HepG2 (cell line): ENCODE data around the gene WNT1. TPM values are rescaled to one million over a fixed set of nuclear protein-coding genes. Genes with fewer than 3 reads are reported as not detected.

Source experiments
- ELF3 ChIP-seq: IDR thresholded peaks from 2 replicates; pipeline ENCODE4 v1.6.1; 2016; ENCODE audit warnings: missing genetic modification reagents, missing compliant biosample characterization
- MBNL3 ChIP-seq: fragments of 250-450 bp; sonication (Bioruptor Pico); conservative IDR thresholded peaks from 2 replicates; pipeline ENCODE4 v1.8.0; 2022; ENCODE audit warnings: mild to moderate bottlenecking, inconsistent platforms
- NCOA5 ChIP-seq: sonication (generic); formaldehyde crosslinking; IDR thresholded peaks from 2 replicates; pipeline ENCODE4 v1.4.0; 2020; ENCODE audit warnings: missing genetic modification reagents
- RBFOX2 ChIP-seq: fragments of 200-400 bp; formaldehyde crosslinking; IDR thresholded peaks from 2 replicates; pipeline ENCODE4 v1.6.1; 2017; ENCODE audit warnings: low read depth, mild to moderate bottlenecking, low read length
- REL ChIP-seq: sonication (generic); formaldehyde crosslinking; conservative IDR thresholded peaks from 2 replicates; pipeline ENCODE4 v1.8.0; 2022; ENCODE audit warnings: mild to moderate bottlenecking, missing genetic modification reagents, moderate library complexity
- ZKSCAN8 ChIP-seq: IDR thresholded peaks from 2 replicates; pipeline ENCODE4 v1.6.1; 2016; ENCODE audit warnings: borderline replicate concordance, missing genetic modification reagents, missing compliant biosample characterization
- ZNF282 ChIP-seq: fragments of 450-650 bp; IDR thresholded peaks from 2 replicates; pipeline ENCODE4 v1.6.1; 2018; ENCODE audit not compliant: partially characterized antibody
- ZNF451 ChIP-seq: sonication (generic); formaldehyde crosslinking; IDR thresholded peaks from 2 replicates; pipeline ENCODE4 v1.5.0; 2020; ENCODE audit warnings: mild to moderate bottlenecking, missing genetic modification reagents
- ZNF670 ChIP-seq: sonication (generic); formaldehyde crosslinking; IDR thresholded peaks from 2 replicates; pipeline ENCODE4 v1.8.0; 2022; ENCODE audit warnings: mild to moderate bottlenecking, missing genetic modification reagents, borderline replicate concordance
- ZNF772 ChIP-seq: sonication (generic); formaldehyde crosslinking; IDR thresholded peaks from 2 replicates; pipeline ENCODE4 v1.5.0; 2020; ENCODE audit warnings: mild to moderate bottlenecking, missing genetic modification reagents
- polyA plus RNA-seq, 8 experiments: library from polyadenylated mRNA; depleted of rRNA in 3 of 8; stranded (reverse) in 7 of 8; unstranded in 1 of 8; fragments of >200 nt; fragmentation: Illumina TruSeq in 4 of 8; extraction: Trizol in 4 of 8; gene quantifications; 2 replicates each; pipeline versions ENCODE4 v1.2.1 to v1.2.3, GENCODE V29; 2011 to 2016; ENCODE audit warnings: low read depth in 4 of 8, missing spikeins in 1 of 8, mixed read lengths in 1 of 8; ENCODE audit not compliant: insufficient read depth in 1 of 8
- total RNA-seq, 5 experiments: library from RNA; depleted of rRNA; stranded (reverse); fragments of >200 nt; fragmentation: Illumina TruSeq; extraction: Trizol; gene quantifications; 2 replicates each; pipeline ENCODE4 v1.2.3, GENCODE V29; 2016; ENCODE audit warnings: low read depth in 1 of 5
- TF ChIP-seq, protein P1 (sequence below): IDR thresholded peaks from 2 replicates; pipeline ENCODE4 v1.6.1; 2016; ENCODE audit warnings: low read depth, borderline replicate concordance
- TF ChIP-seq, protein P2 (sequence below), 2 experiments: fragments of 450-650 bp in 1 of 2; sonication (generic) in 1 of 2; formaldehyde crosslinking in 1 of 2; IDR thresholded peaks; 2 replicates each; pipeline versions ENCODE4 v1.6.1 to v1.8.0; 2016 to 2022; ENCODE audit warnings: antibody characterized with exemption in 1 of 2, mild to moderate bottlenecking in 1 of 2, missing genetic modification reagents in 1 of 2
- TF ChIP-seq, protein P3 (sequence below): sonication (generic); formaldehyde crosslinking; IDR thresholded peaks from 2 replicates; pipeline ENCODE4 v1.8.0; 2023; ENCODE audit warnings: mild to moderate bottlenecking, missing genetic modification reagents
- TF ChIP-seq, protein P4 (sequence below): IDR thresholded peaks from 2 replicates; pipeline ENCODE4 v1.6.1; 2016

Gene WNT1
- total and polyA plus RNA-seq, 2 of the 13 experiments (the other 11 are each of a cell fraction or from before 2014, with no cell fraction given) = not detected

DNA sequence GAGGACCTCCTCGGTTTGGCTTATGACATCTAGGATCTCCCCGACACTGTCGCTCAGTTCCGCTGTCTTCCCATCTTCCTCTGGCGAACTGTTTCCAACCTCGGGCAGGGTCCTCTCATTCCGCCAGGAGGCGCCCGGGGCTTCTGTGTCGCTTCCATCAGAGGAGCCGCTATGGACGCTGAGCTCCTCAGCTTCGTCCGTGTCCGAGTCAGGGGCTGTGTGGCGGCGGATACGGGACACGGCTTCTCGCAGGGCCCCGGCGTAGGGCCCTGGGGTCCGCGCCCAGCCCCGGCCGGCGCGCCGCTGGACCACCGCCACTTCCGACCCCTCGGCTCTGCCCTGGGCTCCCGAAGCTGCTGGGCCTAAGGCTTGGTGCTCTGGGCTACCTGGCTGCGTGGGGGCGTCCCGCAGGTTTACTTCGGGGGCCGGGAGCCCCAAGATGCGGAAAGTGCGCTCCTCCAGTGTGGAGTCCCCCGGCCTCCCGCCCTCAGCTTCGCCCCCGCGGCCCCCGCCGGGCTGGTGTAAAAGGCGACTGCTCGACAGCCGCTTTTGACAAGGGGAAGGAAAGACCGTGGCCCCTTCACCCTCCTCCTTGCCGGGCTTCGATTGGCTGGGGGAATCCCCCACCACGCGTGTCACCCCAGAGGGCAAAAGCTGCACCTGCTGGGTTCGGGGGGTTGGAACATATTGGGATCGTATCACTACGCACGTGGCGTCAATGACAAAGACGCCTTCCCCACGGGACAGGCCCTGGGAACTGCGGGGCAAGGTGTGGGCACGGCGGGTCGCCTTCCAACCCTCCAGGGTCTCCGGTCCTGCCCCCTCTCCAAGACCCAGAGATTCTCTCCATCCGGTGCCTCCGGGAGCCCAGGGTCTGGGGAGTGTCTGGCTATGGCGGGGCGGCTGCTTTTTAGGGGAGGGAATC, 18.9 kb downstream of the WNT1 start (continued):
- TF ChIP-seq RBFOX2 (0 out of 2 replicates have a peak, but pooled peaks have one; percentile 40), MBNL3 (CRISPR knock-in tag) (no peak), REL (CRISPR knock-in tag) (no peak), ZNF670 (no peak), NCOA5 (CRISPR knock-in tag) (no peak), ELF3 (CRISPR knock-in tag) (no peak), ZNF772 (no peak), ZKSCAN8 (CRISPR knock-in tag) (0 out of 2 replicates have a peak, but pooled peaks have one; percentile 37), ZNF451 (0 out of 2 replicates have a peak, but pooled peaks have one; percentile 17), ZNF282 (no peak)
- TF ChIP-seq, protein P1, sequence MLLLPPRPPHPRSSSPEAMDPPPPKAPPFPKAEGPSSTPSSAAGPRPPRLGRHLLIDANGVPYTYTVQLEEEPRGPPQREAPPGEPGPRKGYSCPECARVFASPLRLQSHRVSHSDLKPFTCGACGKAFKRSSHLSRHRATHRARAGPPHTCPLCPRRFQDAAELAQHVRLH (CRISPR knock-in tag) = 0 out of 2 replicates have a peak, but pooled peaks have one; percentile 46
- TF ChIP-seq, protein P2, sequence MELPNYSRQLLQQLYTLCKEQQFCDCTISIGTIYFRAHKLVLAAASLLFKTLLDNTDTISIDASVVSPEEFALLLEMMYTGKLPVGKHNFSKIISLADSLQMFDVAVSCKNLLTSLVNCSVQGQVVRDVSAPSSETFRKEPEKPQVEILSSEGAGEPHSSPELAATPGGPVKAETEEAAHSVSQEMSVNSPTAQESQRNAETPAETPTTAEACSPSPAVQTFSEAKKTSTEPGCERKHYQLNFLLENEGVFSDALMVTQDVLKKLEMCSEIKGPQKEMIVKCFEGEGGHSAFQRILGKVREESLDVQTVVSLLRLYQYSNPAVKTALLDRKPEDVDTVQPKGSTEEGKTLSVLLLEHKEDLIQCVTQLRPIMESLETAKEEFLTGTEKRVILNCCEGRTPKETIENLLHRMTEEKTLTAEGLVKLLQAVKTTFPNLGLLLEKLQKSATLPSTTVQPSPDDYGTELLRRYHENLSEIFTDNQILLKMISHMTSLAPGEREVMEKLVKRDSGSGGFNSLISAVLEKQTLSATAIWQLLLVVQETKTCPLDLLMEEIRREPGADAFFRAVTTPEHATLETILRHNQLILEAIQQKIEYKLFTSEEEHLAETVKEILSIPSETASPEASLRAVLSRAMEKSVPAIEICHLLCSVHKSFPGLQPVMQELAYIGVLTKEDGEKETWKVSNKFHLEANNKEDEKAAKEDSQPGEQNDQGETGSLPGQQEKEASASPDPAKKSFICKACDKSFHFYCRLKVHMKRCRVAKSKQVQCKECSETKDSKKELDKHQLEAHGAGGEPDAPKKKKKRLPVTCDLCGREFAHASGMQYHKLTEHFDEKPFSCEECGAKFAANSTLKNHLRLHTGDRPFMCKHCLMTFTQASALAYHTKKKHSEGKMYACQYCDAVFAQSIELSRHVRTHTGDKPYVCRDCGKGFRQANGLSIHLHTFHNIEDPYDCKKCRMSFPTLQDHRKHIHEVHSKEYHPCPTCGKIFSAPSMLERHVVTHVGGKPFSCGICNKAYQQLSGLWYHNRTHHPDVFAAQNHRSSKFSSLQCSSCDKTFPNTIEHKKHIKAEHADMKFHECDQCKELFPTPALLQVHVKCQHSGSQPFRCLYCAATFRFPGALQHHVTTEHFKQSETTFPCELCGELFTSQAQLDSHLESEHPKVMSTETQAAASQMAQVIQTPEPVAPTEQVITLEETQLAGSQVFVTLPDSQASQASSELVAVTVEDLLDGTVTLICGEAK (IDR thresholded peaks at IDR 0.05) = no peak
- TF ChIP-seq, protein P2 (CRISPR knock-in tag; IDR thresholded peaks at IDR 0.05) = peak; percentile 53; the same call in 1 of the 2 replicates
- TF ChIP-seq, protein P3, sequence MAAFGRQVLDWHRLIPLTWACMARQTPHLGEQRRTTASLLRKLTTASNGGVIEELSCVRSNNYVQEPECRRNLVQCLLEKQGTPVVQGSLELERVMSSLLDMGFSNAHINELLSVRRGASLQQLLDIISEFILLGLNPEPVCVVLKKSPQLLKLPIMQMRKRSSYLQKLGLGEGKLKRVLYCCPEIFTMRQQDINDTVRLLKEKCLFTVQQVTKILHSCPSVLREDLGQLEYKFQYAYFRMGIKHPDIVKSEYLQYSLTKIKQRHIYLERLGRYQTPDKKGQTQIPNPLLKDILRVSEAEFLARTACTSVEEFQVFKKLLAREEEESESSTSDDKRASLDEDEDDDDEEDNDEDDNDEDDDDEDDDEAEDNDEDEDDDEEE (CRISPR knock-in tag) = 0 out of 2 replicates have a peak, but pooled peaks have one; percentile 11
- TF ChIP-seq, protein P4, sequence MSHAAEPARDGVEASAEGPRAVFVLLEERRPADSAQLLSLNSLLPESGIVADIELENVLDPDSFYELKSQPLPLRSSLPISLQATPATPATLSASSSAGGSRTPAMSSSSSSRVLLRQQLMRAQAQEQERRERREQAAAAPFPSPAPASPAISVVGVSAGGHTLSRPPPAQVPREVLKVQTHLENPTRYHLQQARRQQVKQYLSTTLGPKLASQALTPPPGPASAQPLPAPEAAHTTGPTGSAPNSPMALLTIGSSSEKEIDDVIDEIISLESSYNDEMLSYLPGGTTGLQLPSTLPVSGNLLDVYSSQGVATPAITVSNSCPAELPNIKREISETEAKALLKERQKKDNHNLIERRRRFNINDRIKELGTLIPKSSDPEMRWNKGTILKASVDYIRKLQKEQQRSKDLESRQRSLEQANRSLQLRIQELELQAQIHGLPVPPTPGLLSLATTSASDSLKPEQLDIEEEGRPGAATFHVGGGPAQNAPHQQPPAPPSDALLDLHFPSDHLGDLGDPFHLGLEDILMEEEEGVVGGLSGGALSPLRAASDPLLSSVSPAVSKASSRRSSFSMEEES (CRISPR knock-in tag) = 0 out of 2 replicates have a peak, but pooled peaks have one; percentile 11
